DND-41 (cell line): ENCODE results near the gene TBC1D10A.

Experiments used
- ATAC-seq: fragments of 200-7000 bp; cut with Tn5 transposase; 3 replicates; pipeline ENCODE4 v1.9.1; 2021; ENCODE audit warnings: low read depth; ENCODE audit not compliant: insufficient read depth
- DNase-seq: peaks from one replicate; pipeline ENCODE4 v3.0.0-alpha.2; 2020
- H2AFZ ChIP-seq: 2 replicates; pipeline ENCODE4 v1.6.0; 2012; ENCODE audit warnings: low read depth, low read length
- H3K27ac ChIP-seq: 2 replicates; pipeline ENCODE4 v1.5.1; 2012; ENCODE audit warnings: low read length, inconsistent platforms
- H3K27me3 ChIP-seq: fragments of 200-600 bp; sonication (generic); 2 replicates; pipeline ENCODE4 v1.6.0; 2012; ENCODE audit warnings: low read length, mild to moderate bottlenecking, inconsistent platforms; ENCODE audit not compliant: insufficient read depth, poor library complexity
- H3K36me3 ChIP-seq: 2 replicates; pipeline ENCODE4 v1.5.1; 2012; ENCODE audit warnings: low read length, inconsistent platforms; ENCODE audit not compliant: insufficient read depth
- H3K4me1 ChIP-seq: 2 replicates; pipeline ENCODE4 v1.5.1; 2012; ENCODE audit warnings: mild to moderate bottlenecking, low read length; ENCODE audit not compliant: insufficient read depth
- H3K4me2 ChIP-seq: 2 replicates; pipeline ENCODE4 v1.6.0; 2012; ENCODE audit warnings: mild to moderate bottlenecking, moderate library complexity, low read length, inconsistent platforms; ENCODE audit not compliant: insufficient read depth
- H3K4me3 ChIP-seq, 2 experiments: fragments of 200-600 bp in 1 of 2; shearing (Covaris generic) in 1 of 2; 2 replicates each; pipeline ENCODE4 v1.5.1; 2012 to 2016; ENCODE audit warnings: inconsistent platforms in 2 of 2, low read length in 2 of 2, mild to moderate bottlenecking in 2 of 2, low read depth in 1 of 2, moderate library complexity in 1 of 2
- H3K79me2 ChIP-seq: 2 replicates; pipeline ENCODE4 v1.6.0; 2012; ENCODE audit warnings: low read length, inconsistent platforms; ENCODE audit not compliant: insufficient read depth
- H3K9ac ChIP-seq: 2 replicates; pipeline ENCODE4 v1.6.0; 2012; ENCODE audit warnings: low read depth, mild to moderate bottlenecking, inconsistent platforms, low read length, moderate library complexity
- H3K9me3 ChIP-seq: 2 replicates; pipeline ENCODE4 v1.5.1; 2012; ENCODE audit warnings: low read length, moderate library complexity, mild to moderate bottlenecking, inconsistent platforms; ENCODE audit not compliant: insufficient read depth, severe bottlenecking
- H4K20me1 ChIP-seq: 2 replicates; pipeline ENCODE4 v1.6.0; 2012; ENCODE audit warnings: low read length; ENCODE audit not compliant: insufficient read depth
- CTCF ChIP-seq: IDR thresholded peaks from 2 replicates; pipeline ENCODE4 v1.5.1; 2012; ENCODE audit warnings: borderline replicate concordance, low read length, moderate library complexity, mild to moderate bottlenecking; ENCODE audit not compliant: poor library complexity, severe bottlenecking; ENCODE audit errors: extremely low read depth
- EZH2 ChIP-seq: IDR thresholded peaks from 3 replicates; pipeline ENCODE4 v1.6.1; 2012; ENCODE audit warnings: borderline replicate concordance, low read depth, mild to moderate bottlenecking, moderate library complexity, low read length, inconsistent platforms; ENCODE audit not compliant: severe bottlenecking

The TBC1D10A gene

GRCh38 chr22:30244641-30245040, 82.1 kb downstream of the TBC1D10A start:
- Histone ChIP-seq H3K4me2 (no peak overlapping the region), H3K27ac (no peak overlapping the region), H3K4me1 (peaks cover 39% of the 10 kb centered on the region), H3K9me3 (no peaks in the 10 kb centered on the region), H3K4me3 (no peak overlapping the region), H3K9ac (no peak overlapping the region), H3K36me3 (peaks cover 2% of the 10 kb centered on the region; the same call in 1 of the 2 replicates), H2AFZ (no peak overlapping the region), H3K27me3 (no peaks in the 10 kb centered on the region), H4K20me1 (no peaks in the 10 kb centered on the region), H3K79me2 (no peaks in the 10 kb centered on the region)
- no peak for TF ChIP-seq CTCF
- ATAC-seq: no peak
- DNase-seq: no peak

GRCh38 chr22:30244066-30244465, 82.7 kb downstream of the TBC1D10A start:
- Histone ChIP-seq H3K4me1 (peaks cover 39% of the 10 kb centered on the region), H3K9me3 (no peaks in the 10 kb centered on the region), H3K27ac (no peak overlapping the region), H4K20me1 (no peaks in the 10 kb centered on the region), H3K4me2 (no peak overlapping the region), H2AFZ (no peak overlapping the region), H3K4me3 (no peak overlapping the region), H3K9ac (no peak overlapping the region), H3K27me3 (no peaks in the 10 kb centered on the region), H3K79me2 (no peaks in the 10 kb centered on the region), H3K36me3 (peaks cover 2% of the 10 kb centered on the region; the same call in 1 of the 2 replicates)
- ATAC-seq: no peak
- TF ChIP-seq CTCF: no peak
- TF ChIP-seq EZH2: no peak
- no peak for DNase-seq

GRCh38 chr22:30243661-30244060, 83.1 kb downstream of the TBC1D10A start:
- no peak for ATAC-seq
- Histone ChIP-seq H3K4me1 (peaks cover 37% of the 10 kb centered on the region), H3K27me3 (no peaks in the 10 kb centered on the region), H3K79me2 (no peaks in the 10 kb centered on the region), H3K36me3 (peaks cover 2% of the 10 kb centered on the region; the same call in 1 of the 2 replicates), H2AFZ (no peak overlapping the region), H3K4me3 (no peak overlapping the region), H3K9me3 (no peaks in the 10 kb centered on the region), H3K9ac (no peak overlapping the region), H3K4me2 (no peak overlapping the region), H4K20me1 (no peaks in the 10 kb centered on the region), H3K27ac (no peak overlapping the region; the same call in 1 of the 2 replicates)
- no peak for TF ChIP-seq CTCF
- TF ChIP-seq EZH2: no peak
- DNase-seq: no peak
